Hippocampal formation (tissue), 2 donors: ENCODE measurements around the gene EGFL6.

ENCODE experiments used
- DNase-seq, 2 donors: peaks; one replicate each; lab custom pipeline; 2025; lab: John Stamatoyannopoulos, UW

Gene EGFL6

GRCh38 chrX:13569479-13570260, at the start of gene EGFL6:
TSS of gene EGFL6 (plus strand) at chrX:13569601. CDS start at chrX:13569862, 261 bp downstream.
- no peak for DNase-seq

DNA sequence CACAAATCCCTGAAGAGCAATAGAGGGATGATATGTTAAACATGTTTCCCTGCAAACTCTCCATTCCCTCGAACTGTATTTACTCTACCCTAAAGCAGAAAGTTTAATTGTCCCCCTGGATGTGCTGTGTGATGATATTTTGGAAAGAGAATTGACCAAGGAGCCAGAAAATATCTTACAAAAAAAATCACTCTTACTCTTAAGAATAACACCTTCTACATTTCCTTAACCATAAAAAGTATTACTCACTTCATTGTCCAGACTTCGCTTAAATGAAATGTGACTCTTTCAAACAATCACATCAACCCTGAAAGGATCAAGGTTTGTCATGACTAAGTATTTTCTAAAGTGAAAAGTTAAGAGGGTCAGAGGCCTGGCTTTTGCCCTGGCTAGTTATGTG, 49.0 kb upstream of the EGFL6 start:
- no peak for DNase-seq

DNA sequence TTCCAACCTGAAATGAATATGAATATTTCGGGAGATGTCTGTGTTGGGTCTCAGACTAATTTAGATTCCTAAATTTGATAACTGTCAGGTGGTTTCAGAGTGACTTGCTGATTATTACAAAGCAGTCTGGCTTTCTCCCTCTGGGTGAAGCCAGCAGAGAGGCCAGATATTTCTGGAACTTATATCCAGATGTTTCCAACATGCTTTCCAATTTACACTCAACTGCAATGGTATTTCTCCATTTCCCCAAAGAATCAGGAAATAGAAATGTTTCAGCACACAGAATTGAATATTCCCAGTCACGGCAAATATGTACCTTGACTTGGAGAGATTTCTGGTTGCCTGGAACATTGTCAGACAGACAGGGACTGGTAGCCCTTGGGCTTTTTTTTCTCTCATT, 48.5 kb upstream of the EGFL6 start:
- DNase-seq, result no peak

- DNase-seq, result no peak
Measured at GRCh38 chrX:13522811-13523210, 46.6 kb upstream of the EGFL6 start.

GRCh38 chrX:13533726-13534125, 35.7 kb upstream of the EGFL6 start:
- no peak for DNase-seq

GRCh38 chrX:13535376-13536165, 33.8 kb upstream of the EGFL6 start:
- no peak for DNase-seq

GRCh38 chrX:13536551-13536950, 32.9 kb upstream of the EGFL6 start:
- no peak for DNase-seq

DNA sequence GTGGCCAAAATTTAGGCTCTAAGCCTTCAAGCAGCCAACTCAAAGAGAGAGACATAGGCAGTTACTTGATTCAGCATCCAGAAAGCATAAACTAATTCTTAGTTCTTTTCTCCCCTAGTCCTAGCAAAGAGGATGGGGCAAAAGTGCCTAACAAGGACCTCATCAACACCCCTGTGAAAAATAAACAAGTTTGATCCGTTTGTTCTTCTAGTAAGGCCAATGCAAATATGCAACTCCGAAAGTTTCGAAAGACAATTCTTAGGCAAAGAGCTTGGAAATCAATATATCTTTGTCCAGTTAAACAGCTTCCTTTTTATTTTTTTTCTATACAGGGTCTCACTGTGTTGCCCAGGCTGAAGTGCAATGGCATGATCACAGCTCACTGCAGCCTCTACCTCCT, 31.0 kb upstream of the EGFL6 start:
- DNase-seq, result no peak

DNA sequence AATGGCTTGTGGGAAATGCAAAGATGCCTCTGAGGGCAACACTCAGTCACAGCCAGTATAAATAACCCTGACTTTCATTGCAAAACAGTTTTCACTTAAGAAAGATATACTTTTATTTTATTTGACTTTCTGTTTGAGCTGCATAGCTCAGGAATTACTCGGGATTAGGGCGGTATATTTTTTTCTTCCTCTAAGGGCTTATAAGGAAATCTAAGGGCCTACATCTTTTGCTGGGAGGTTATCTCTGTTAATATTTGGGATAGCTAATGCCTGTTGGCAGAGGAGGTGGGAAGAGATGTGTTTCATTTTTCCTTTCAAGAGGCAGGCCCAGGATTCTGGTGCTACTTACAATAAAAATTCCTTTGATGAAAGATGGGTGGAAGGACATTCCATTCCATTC, 28.8 kb upstream of the EGFL6 start:
- no peak for DNase-seq

DNA sequence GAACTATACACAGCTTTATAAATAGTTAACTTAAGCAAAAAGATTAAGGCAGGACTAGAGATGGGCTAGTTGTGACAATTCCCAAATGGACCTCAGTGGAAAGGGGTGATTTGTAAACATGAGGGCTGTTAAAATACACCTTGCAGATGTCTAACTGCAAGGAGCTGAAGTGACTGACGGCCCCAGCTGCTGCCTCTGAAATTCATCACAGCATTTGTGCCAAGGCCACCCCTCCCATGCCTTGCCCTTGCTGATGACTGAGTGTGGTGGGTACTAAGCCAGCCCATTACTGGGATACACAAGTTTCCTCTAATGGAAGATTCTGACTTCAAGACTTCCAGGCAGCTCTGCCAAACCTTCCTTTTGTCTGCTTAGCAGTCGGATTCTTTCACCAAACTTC, 23.7 kb upstream of the EGFL6 start:
- no peak for DNase-seq

DNA sequence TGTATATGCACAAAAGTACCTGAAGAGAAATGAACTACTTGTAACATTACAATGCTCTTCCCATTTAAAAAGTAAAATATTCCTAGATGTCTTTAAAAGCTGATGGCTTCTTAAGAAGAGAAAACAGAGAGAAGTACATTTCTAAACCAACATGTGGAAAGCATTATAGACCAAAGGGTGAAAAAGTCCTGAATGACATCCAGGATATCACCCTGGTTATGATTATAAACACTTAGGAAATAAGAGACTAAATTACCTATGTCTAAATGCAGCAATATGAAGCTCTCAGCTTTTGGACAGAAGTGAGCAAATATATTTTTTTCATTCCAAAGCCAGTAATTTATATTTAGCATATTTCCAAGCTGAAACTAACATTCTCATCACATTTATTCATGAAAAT, 21.7 kb upstream of the EGFL6 start:
- no peak for DNase-seq

DNA sequence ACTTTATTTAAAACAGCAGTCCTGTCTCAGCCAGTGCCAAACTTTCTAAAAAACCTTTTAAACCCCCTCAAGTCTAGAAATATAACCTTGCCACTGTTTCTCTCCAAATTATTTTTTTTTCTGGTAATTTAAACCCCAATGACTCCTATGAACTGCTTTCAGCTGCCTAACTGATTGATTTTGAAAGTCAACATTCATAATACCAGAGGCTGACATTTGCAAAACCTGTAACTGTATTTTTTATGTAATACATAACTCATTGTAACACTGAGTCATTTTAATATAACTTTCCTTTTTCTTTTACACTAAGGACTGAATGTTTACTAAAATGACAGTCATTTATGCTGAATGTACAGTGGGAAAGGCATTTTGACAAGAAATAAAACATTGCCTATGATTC, 19.1 kb upstream of the EGFL6 start:
- no peak for DNase-seq

DNA sequence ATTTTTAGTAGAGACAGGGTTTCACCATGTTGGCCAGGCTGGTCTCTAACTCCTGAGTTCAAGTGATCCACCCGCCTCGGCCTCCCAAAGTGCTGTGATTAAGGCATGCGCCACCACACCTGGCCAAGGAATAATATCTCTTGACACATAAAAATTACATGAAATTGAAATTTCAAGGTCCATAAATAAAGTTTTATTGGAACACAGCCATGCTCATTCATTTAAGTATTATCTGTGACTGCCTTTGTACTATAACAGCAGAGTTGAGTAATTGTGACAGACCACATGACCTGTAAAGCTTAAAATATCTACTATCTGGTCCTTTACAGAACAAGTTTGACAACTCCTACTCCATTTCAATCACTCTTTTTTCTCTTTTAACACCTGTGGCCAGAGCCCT, 17.8 kb upstream of the EGFL6 start:
- no peak for DNase-seq

DNA sequence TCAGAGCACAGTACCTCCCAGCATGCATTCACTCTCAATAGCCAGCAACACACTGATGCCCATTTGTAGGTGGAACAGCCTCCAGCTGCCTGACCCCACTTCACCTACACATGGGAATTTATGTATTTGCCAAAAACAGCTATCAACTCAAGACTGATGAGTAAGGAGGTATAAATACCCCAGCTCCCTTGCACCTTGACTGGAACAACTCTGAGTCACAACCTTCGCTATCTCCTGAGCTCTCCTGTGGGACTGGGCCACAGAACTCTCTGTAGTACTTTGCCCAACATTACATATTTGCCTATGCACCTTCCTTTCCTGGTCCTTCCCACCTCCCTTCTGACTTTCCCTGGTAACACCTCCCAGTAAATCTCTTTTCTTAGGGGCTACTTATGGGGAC, 16.5 kb upstream of the EGFL6 start:
- no peak for DNase-seq

DNA sequence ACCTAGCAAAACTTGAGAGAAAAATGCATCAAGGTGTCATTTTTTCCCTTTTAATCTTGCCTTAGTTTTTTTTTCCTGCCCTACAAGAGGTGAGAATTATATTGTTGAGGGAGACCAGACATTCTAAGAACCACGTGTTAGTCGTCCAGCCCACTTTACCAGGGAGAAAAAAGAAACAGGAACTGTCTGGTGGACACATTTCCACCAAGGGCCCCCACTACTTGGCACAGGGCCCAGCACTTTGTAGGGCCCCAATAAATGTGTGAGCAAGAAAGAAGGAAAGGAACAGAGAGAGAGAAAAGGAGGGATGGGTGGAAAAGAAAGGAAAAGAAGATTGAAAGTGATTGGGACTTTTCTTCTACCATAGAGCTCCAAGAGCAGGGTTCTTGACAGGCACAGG, 3.9 kb upstream of the EGFL6 start:
- DNase-seq, result no peak

- no peak for DNase-seq
Measured at GRCh38 chrX:13570261-13570605, 832 bp downstream of the EGFL6 start.

GRCh38 chrX:13571136-13571535, 1.7 kb downstream of the EGFL6 start:
- DNase-seq, result no peak

DNA sequence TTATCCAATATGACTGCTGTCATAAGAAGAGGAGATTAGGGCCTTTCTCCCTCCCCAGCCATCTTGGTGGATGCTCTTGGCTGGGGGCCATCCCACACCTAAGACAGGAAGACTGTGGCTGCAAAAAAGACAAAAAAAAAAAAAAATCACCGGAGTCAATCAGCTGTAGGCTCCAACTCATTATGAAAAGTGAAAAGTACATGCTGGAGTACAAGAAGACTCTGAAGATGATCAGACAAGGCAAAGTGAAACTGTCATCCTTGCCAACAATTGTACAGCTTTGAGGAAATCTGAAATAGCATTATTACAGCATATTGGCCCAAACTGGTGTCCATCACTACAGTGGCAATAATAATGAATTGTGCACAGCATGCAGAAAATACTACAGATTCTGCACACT, 5.2 kb downstream of the EGFL6 start:
- no peak for DNase-seq

GRCh38 chrX:13579661-13580060, 10.3 kb downstream of the EGFL6 start:
- DNase-seq, result no peak

DNA sequence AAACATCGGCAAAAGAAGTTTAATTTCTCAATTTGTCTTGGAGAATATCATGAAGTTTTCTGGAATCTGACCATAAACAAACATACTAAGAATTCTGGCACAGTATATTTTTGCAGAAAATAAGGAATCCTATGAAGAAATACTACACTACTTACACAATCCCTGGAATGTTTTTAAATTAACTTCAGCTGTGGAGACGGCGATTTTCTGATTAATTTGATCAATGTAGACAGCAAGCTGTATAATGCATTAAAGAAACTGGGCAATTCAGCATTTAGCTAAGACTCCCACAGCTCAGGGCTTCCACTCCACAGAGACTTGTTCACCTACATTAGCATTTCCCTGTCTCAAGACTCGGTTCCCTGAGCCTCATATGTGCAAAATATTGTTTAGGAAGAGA, 12.2 kb downstream of the EGFL6 start:
- DNase-seq, result no peak

GRCh38 chrX:13587786-13588477, 18.5 kb downstream of the EGFL6 start:
- no peak for DNase-seq

GRCh38 chrX:13590207-13590606, 20.8 kb downstream of the EGFL6 start:
- no peak for DNase-seq

DNA sequence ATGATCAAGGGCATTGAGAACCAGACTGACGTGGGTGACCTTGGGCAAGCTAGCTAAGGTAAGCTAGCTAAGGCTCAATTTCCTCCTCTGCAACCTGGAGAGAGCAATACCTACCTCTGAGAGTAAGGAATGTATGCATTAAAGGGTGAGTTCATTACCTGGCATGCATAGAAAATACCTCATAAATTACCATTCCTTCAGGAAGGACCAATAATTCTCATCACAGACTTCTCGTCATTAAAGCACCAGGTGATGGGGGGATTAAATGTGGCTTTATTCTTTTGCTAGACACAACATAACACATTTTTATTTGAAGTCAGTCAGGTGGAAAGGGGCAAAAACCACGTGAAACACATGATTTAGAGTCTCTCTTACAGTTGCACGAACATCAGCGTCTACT, 21.5 kb downstream of the EGFL6 start:
- no peak for DNase-seq
